ENCODE data around the gene DNASE1L3. TPM values are rescaled to one million over a fixed set of nuclear protein-coding genes. Genes with fewer than 3 reads are reported as not detected.

The DNASE1L3 gene
- total and polyA plus RNA-seq, 2 experiments from 2014 or later = not detected

DNA sequence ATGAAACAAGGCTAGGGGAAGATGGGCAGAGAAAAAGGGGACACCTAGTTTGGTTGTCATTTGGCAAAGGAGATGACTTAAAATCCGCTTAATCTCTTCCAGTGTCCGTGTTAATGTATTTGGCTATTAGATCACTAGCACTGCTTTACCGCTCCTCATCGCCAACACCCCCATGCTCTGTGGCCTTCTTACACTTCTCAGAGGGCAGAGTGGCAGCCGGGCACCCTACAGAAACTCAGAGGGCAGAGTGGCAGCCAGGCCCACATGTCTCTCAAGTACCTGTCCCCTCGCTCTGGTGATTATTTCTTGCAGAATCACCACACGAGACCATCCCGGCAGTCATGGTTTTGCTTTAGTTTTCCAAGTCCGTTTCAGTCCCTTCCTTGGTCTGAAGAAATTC is 39.6 kb downstream of the DNASE1L3 start:
- H4K20me1 ChIP-seq (replicated peaks; ENCODE audit: insufficient read depth) = peaks cover 7% of the 10 kb centered on the region; the same call in 1 of the 2 replicates
- H3K9me2 ChIP-seq (ENCODE audit: insufficient read depth) = no peaks in the 10 kb centered on the region
- Mint-ChIP-seq H3K4me3 (no peak overlapping the region), H3K27ac (no peak overlapping the region), H3K9me3 (no peaks in the 10 kb centered on the region; the same call in 2 of the 3 replicates), H3K4me1 (peaks cover 32% of the 10 kb centered on the region), H3K27me3 (ENCODE audit: insufficient read depth, low read depth, poor library complexity) (peaks cover 17% of the 10 kb centered on the region), H3K36me3 (ENCODE audit: low read depth) (peaks cover 31% of the 10 kb centered on the region)
- no peak overlapping the region for H3K4me2 ChIP-seq
- 0 out of 2 replicates have a peak, but pooled peaks cover 10% of the 10 kb centered on the region for H3F3A ChIP-seq (replicated peaks; ENCODE audit: low read depth)
- H3K79me2 ChIP-seq (replicated peaks; ENCODE audit: insufficient read depth) = no peaks in the 10 kb centered on the region
- H2AFZ ChIP-seq = no peak overlapping the region
- H3K36me3 ChIP-seq (ENCODE audit: insufficient read depth) = no peaks in the 10 kb centered on the region; the same call in 1 of the 2 replicates
- H3K4me3 ChIP-seq = no peak overlapping the region
- DNase-seq (ENCODE audit: low spot score) (no peak), ATAC-seq (no peak)
- TF ChIP-seq, protein P1, sequence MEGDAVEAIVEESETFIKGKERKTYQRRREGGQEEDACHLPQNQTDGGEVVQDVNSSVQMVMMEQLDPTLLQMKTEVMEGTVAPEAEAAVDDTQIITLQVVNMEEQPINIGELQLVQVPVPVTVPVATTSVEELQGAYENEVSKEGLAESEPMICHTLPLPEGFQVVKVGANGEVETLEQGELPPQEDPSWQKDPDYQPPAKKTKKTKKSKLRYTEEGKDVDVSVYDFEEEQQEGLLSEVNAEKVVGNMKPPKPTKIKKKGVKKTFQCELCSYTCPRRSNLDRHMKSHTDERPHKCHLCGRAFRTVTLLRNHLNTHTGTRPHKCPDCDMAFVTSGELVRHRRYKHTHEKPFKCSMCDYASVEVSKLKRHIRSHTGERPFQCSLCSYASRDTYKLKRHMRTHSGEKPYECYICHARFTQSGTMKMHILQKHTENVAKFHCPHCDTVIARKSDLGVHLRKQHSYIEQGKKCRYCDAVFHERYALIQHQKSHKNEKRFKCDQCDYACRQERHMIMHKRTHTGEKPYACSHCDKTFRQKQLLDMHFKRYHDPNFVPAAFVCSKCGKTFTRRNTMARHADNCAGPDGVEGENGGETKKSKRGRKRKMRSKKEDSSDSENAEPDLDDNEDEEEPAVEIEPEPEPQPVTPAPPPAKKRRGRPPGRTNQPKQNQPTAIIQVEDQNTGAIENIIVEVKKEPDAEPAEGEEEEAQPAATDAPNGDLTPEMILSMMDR (conservative IDR thresholded peaks at IDR 0.05; ENCODE audit: low read depth in 2 of 2) = no peak
- no peak for TF ChIP-seq JUNB (IDR thresholded peaks at IDR 0.05; ENCODE audit: unreplicated experiment)
- TF ChIP-seq EZH2phosphoT487 (IDR thresholded peaks at IDR 0.05; ENCODE audit: unreplicated experiment) = no peak
- no peak for TF ChIP-seq STAT1 (IDR thresholded peaks at IDR 0.05; ENCODE audit: unreplicated experiment)
- TF ChIP-seq POLR2AphosphoS5 (IDR thresholded peaks at IDR 0.05; ENCODE audit: low read depth) = no peak
- TF ChIP-seq, protein P2, sequence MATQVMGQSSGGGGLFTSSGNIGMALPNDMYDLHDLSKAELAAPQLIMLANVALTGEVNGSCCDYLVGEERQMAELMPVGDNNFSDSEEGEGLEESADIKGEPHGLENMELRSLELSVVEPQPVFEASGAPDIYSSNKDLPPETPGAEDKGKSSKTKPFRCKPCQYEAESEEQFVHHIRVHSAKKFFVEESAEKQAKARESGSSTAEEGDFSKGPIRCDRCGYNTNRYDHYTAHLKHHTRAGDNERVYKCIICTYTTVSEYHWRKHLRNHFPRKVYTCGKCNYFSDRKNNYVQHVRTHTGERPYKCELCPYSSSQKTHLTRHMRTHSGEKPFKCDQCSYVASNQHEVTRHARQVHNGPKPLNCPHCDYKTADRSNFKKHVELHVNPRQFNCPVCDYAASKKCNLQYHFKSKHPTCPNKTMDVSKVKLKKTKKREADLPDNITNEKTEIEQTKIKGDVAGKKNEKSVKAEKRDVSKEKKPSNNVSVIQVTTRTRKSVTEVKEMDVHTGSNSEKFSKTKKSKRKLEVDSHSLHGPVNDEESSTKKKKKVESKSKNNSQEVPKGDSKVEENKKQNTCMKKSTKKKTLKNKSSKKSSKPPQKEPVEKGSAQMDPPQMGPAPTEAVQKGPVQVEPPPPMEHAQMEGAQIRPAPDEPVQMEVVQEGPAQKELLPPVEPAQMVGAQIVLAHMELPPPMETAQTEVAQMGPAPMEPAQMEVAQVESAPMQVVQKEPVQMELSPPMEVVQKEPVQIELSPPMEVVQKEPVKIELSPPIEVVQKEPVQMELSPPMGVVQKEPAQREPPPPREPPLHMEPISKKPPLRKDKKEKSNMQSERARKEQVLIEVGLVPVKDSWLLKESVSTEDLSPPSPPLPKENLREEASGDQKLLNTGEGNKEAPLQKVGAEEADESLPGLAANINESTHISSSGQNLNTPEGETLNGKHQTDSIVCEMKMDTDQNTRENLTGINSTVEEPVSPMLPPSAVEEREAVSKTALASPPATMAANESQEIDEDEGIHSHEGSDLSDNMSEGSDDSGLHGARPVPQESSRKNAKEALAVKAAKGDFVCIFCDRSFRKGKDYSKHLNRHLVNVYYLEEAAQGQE (IDR thresholded peaks at IDR 0.05; ENCODE audit: unreplicated experiment) = no peak
- TF ChIP-seq, protein P3, sequence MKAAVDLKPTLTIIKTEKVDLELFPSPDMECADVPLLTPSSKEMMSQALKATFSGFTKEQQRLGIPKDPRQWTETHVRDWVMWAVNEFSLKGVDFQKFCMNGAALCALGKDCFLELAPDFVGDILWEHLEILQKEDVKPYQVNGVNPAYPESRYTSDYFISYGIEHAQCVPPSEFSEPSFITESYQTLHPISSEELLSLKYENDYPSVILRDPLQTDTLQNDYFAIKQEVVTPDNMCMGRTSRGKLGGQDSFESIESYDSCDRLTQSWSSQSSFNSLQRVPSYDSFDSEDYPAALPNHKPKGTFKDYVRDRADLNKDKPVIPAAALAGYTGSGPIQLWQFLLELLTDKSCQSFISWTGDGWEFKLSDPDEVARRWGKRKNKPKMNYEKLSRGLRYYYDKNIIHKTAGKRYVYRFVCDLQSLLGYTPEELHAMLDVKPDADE (IDR thresholded peaks at IDR 0.05) = no peak
- no peak for TF ChIP-seq CREB1 (CRISPR knock-in tag; IDR thresholded peaks at IDR 0.05; ENCODE audit: low read depth)
- peaks cover 28% of the 10 kb centered on the region for H3K4me1 ChIP-seq (ENCODE audit: insufficient read depth)
- no peaks in the 10 kb centered on the region for H3K27me3 ChIP-seq (ENCODE audit: insufficient read depth)
- 0 out of 2 replicates have a peak overlapping the region, but pooled peaks have one; percentile 55 for H3K27ac ChIP-seq (ENCODE audit: low read depth)

DNA sequence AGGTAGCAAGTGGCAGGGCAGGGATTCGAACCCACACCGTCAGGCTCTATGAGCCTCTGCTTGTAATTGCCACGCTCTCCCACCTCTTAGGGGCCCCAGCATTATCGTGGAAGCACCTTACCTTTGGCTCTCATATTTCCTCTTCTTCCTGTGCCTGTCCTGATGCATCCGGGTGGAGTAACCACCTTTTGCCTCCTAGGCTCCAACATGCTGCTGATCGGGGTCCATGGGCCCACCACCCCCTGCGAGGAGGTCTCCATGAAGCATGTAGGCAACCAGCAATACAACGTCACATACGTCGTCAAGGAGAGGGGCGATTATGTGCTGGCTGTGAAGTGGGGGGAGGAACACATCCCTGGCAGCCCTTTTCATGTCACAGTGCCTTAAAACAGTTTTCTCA is 40.4 kb downstream of the DNASE1L3 start:
- peaks cover 36% of the 10 kb centered on the region for H3K36me3 Mint-ChIP-seq (ENCODE audit: low read depth)
- no peak overlapping the region for H3K4me2 ChIP-seq
- H3K4me1 ChIP-seq (ENCODE audit: insufficient read depth) = peaks cover 20% of the 10 kb centered on the region
- no peak for ATAC-seq
- no peaks in the 10 kb centered on the region; the same call in 2 of the 3 replicates for H3K9me3 Mint-ChIP-seq
- no peak overlapping the region for H3K4me3 Mint-ChIP-seq
- H3K27me3 ChIP-seq (ENCODE audit: insufficient read depth) = no peaks in the 10 kb centered on the region
- TF ChIP-seq, protein P3 (IDR thresholded peaks at IDR 0.05) = no peak
- H2AFZ ChIP-seq = no peak overlapping the region
- H3K27ac Mint-ChIP-seq = no peak overlapping the region
- 0 out of 2 replicates have a peak, but pooled peaks cover 7% of the 10 kb centered on the region for H3F3A ChIP-seq (replicated peaks; ENCODE audit: low read depth)
- DNase-seq (ENCODE audit: low spot score) = no peak
- H3K27ac ChIP-seq (ENCODE audit: low read depth) = no peak overlapping the region
- no peaks in the 10 kb centered on the region for H3K9me2 ChIP-seq (ENCODE audit: insufficient read depth)
- peaks cover 7% of the 10 kb centered on the region; the same call in 1 of the 2 replicates for H4K20me1 ChIP-seq (replicated peaks; ENCODE audit: insufficient read depth)
- H3K27me3 Mint-ChIP-seq (ENCODE audit: insufficient read depth, low read depth, poor library complexity) = peaks cover 17% of the 10 kb centered on the region
- H3K79me2 ChIP-seq (replicated peaks; ENCODE audit: insufficient read depth) = no peaks in the 10 kb centered on the region
- H3K4me1 Mint-ChIP-seq = peaks cover 27% of the 10 kb centered on the region
- no peaks in the 10 kb centered on the region; the same call in 1 of the 2 replicates for H3K36me3 ChIP-seq (ENCODE audit: insufficient read depth)
- H3K4me3 ChIP-seq = no peak overlapping the region

All from GM23338 (cell line).